GM18508 (cell line): ENCODE results near the gene ZNF597.
A peak's percentile ranks its signal among the peaks of the same experiment; 100 is the strongest.

ENCODE experiments used
- ATAC-seq: cut with Tn5 transposase; IDR thresholded peaks from one replicate; pipeline ENCODE4 v1.9.1; 2021; ENCODE audit warnings: moderate number of reproducible peaks; ENCODE audit not compliant: insufficient read depth, unreplicated experiment

Gene ZNF597

GRCh38 chr16:3458278-3458851 is 15.1 kb upstream of the ZNF597 start:
- ATAC-seq: no peak

GRCh38 chr16:3457434-3458252 is 14.3 kb upstream of the ZNF597 start:
- ATAC-seq: peak; percentile 50

GRCh38 chr16:3454631-3455147 is 11.4 kb upstream of the ZNF597 start:
- no peak for ATAC-seq

- no peak for ATAC-seq
These were observed 10.8 kb upstream of the ZNF597 start for GRCh38 chr16:3454093-3454492.

- ATAC-seq: no peak
These were observed 706 bp upstream of the ZNF597 start for GRCh38 chr16:3444032-3444388.

GRCh38 chr16:3439637-3440036 is 3.7 kb downstream of the ZNF597 start:
- no peak for ATAC-seq

- no peak for ATAC-seq
These were observed 8.9 kb downstream of the ZNF597 start for GRCh38 chr16:3434373-3434772.

GRCh38 chr16:3431779-3432219 is 11.5 kb downstream of the ZNF597 start:
- no peak for ATAC-seq

GRCh38 chr16:3413730-3414379 is 29.4 kb downstream of the ZNF597 start:
- ATAC-seq: no peak

GRCh38 chr16:3408561-3409197 is 34.6 kb downstream of the ZNF597 start:
- no peak for ATAC-seq

GRCh38 chr16:3401719-3402397 is 41.4 kb downstream of the ZNF597 start:
- no peak for ATAC-seq

- ATAC-seq: peak; percentile 96
These were observed 42.3 kb downstream of the ZNF597 start, which contains the start of the genes ZNF174 and ZSCAN32 for GRCh38 chr16:3400779-3401688. Gene ZNF174 (plus strand): TSS chr16:3401215. CDS start chr16:3402005, 790 bp downstream. Gene ZSCAN32 (minus strand): TSS chr16:3401004. CDS start chr16:3397557, 3,447 bp downstream.

GRCh38 chr16:3400446-3400778 is 42.9 kb downstream of the ZNF597 start:
- ATAC-seq: no peak

- ATAC-seq: no peak
These were observed 53.5 kb downstream of the ZNF597 start for GRCh38 chr16:3389663-3390338.

GRCh38 chr16:3388325-3388724 is 55.0 kb downstream of the ZNF597 start:
- no peak for ATAC-seq

- no peak for ATAC-seq
These were observed 60.3 kb downstream of the ZNF597 start for GRCh38 chr16:3383045-3383448.
